NCI-H82 treated with DMSO at 0.1 percent for 48 hours (cell line): ENCODE measurements around the gene FIS1.
"Not testable (repeated sequence)": the region's sequence is repeated elsewhere in the genome, so short reads cannot be mapped to it uniquely, and the experiment has no call there.

Experiments used
- DNase-seq: peaks from one replicate; lab custom pipeline; 2025; ENCODE audit not compliant: unreplicated experiment; lab: John Stamatoyannopoulos, UW

FIS1 gene

GRCh38 chr7:101244375-101245146 is at the start of gene FIS1:
Gene FIS1, minus strand, starts transcription at chr7:101245081. Its CDS starts 77 bp downstream, at chr7:101245004.
- DNase-seq: peak; percentile 73

DNA sequence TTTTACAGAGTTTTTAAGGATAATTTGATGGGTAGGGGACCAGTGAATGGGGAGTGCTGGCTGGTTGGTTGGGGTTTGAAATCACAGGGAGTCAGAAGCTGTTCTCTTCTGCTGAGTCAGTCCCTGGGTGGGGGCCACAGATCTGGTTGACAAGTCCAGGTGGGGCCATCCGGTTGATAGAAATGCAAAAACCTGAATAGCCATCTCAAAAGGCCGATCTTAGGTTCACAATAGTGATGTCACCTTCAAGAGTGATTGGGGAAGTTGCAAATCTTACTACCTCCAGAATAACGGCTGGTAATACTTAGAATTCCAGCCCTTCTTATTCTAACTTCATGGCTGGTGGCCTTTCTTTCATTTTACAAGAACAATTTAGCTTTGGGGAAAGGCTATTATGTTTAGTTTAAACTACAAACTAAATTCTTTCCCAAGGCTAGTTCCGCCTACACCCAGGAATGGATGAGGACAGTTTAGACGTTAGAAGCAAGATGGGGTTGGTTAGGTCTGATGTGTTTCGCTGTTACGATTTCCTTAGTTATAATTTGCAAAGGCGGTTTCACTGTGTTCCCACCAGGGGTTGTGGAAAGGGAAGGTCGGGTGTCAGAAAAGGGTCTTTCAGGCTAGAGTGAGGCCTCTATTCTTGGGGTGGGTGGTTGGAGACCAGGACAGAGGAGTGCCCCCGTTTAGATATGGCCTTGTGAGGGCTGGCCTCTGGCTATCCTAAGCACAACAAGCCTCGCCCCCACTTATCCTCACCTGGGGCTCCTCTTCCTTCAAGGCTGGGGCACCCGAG is 49.4 kb upstream of the FIS1 start:
- DNase-seq: no peak

DNA sequence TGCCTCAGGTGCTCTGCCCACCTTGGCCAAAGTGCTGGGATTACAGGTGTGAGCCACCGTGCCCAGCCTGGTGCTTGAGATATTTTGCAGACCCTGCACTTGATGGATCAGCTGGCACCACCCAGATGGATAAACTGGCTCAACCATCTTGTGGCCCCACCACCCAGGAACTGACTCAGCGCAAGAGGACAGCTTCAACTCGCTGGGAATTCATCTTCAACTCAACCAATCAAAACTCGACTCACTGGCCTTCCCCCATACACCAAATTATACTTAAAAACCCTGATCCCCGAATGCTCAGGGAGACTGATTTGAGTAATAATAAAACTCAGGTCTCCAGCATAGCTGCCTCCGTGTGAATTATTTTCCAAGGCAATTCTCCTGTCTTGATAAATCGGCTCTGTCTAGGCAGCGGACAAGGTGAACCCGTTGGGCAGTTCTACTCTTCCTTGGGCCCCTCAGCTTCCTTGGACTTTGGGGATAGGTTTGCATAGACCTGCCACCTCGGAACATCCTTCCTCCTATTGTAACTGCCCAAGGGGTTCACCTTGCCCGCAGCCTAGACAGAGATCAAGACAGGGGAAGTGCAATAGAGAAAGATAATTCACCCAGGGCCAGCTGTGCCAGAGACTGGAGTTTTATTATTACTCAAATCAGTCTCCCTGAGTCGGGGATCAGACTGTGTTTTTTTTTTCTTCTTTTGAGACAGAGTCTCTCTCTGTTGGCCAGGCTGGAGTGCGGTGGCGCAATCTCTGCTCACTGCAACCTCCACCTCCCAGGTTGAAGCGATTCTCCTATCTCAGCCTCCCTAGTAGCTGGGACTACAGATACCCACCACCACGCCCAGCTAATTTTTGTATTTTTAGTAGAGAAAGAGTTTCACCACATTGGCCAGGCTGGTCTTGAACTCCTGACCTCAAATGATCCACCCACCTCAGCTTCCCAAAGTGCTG is 48.5 kb upstream of the FIS1 start:
- DNase-seq: not testable (repeated sequence)

GRCh38 chr7:101292566-101292965 is 47.7 kb upstream of the FIS1 start:
- DNase-seq: not testable (repeated sequence)

- peak; percentile 7 for DNase-seq
These were observed 45.5 kb upstream of the FIS1 start for GRCh38 chr7:101290186-101291037.

- DNase-seq: not testable (repeated sequence)
These were observed 44.8 kb upstream of the FIS1 start for GRCh38 chr7:101289687-101290086.

DNA sequence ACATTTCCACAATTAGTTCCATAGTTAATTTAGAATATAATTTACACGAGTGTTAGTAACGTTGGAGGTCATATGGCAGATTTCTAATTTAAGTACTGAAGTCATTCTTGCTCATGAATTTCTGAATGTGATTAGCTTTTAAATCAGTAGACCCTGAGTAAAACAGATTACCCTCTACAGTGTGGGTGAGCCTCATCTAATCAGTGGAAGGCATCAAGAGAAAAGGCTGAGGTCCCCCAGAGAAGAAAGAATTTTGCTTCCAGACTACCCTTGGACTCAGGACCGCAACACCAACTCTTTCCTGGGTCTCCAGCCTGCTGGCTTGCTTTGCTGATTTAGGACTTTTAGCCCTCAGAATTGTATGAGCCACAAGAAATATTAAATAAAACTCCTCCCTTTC is 43.6 kb upstream of the FIS1 start:
- DNase-seq: no peak

GRCh38 chr7:101287032-101287431 is 42.2 kb upstream of the FIS1 start:
- no peak for DNase-seq

- DNase-seq: not testable (repeated sequence)
These were observed 41.0 kb upstream of the FIS1 start for GRCh38 chr7:101285880-101286279.

DNA sequence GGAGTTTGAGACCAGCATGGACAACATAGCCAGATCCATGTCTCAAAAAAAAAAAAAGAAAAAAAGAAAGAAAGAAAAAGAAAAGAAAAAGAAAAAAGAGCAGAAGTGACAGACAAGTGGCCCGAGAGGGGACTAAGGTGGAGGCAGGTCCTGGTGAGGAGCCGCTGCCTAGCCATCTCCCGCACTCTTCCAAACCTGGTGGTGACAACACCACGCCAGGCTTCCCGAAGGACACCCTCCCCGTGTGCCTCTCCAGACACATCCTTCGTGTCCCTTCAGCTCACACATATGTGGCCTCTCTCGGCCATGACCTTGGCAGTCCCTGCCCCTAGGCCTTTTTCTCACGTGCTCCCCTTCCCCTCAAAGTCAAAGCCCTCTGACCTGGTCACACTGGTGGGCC is 40.3 kb upstream of the FIS1 start:
- DNase-seq: no peak

GRCh38 chr7:101280912-101281311 is 36.0 kb upstream of the FIS1 start:
- not testable (repeated sequence) for DNase-seq

- DNase-seq: no peak
These were observed 33.8 kb upstream of the FIS1 start for GRCh38 chr7:101278461-101279292.

DNA sequence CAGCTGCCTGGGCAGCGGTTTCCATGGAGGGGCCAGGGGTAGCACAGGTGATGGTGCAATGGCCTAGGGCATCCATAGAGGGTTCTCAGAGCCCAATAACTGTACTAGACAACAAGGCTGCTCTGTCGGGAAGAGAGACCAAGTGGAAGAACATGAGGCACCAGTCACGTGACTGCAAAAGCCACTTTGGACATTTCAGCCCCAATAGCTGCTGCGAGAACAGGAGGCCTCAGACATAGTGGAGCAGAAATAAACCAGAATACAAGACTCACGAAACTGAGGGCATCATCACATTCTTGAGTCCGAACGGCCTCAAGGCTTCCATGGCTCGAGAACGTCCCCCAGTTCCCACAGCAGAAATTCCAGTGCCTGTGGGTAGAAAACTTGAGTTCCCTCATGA is 32.3 kb upstream of the FIS1 start:
- no peak for DNase-seq

GRCh38 chr7:101273206-101273605 is 28.3 kb upstream of the FIS1 start:
- no peak for DNase-seq

DNA sequence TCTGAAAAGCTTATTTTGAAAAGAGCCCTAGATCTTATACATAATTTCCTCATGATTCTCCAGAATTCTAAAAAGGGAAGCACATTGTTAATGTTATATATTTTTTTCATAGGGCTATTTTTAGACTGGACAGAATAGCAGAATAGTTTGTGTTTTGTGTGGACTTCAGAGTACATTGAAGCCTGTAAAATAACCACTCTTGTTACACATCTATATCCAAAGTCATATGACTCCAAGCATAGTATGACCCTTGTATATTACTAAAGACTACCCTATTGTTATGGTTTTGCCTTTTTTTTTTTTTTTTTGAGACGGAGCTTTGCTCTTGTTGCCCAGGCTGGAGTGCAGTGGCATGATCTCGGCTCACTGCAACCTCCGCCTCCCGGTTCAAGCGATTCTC is 26.1 kb upstream of the FIS1 start:
- DNase-seq: no peak

DNA sequence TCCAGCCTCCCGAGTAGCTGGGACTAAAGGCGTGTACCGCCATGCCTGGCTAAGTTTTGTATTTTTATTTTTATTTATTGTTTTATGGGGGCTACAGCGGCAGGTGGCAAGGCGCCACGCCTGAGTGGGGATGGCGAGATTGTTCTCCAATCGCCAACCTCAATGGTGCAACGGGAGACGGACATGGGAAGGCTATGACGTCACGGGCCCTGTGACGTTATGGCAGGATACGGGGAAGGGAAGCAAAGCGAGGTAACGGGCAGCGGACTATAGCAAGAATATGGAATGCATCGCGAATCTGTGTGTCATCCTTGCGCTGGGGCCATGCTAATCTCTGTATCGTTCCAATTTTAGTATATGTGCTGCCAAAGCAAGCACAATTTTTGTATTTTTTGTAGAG is 24.8 kb upstream of the FIS1 start:
- DNase-seq: no peak

- DNase-seq: no peak
These were observed 21.0 kb upstream of the FIS1 start for GRCh38 chr7:101265622-101266516.

DNA sequence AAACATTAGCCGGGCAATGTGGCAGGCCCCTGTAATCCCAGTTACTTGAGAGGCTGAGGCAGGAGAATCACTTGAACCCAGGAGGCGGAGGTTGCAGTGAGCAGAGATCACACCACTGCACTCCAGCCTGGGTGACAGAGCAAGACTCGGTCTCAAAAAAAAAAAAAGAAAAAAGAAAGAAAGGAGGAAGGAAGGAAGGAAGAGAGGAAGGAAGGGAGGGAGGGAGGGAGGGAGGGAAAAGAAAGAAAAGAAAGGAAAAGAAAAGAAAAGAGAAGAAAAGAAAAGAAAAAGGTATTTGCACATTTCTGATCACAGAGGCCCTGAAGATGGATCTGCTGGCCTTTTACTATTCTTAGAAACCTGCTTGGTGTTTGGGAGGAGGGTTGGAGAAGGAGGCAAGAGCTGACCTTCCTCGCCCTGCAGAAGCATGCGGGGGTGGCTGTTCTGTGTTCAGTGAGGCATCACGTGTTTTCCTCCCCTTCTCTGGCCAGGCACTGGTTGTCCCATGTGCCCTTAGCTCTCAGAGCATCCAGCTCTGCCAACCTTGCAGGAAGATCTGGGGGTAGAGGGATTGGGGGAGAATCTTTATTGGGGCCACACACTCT is 19.3 kb upstream of the FIS1 start:
- DNase-seq: not testable (repeated sequence)
